ENCODE measurements around the gene ART4. TPM values are rescaled to one million over a fixed set of nuclear protein-coding genes. Genes with fewer than 3 reads are reported as not detected.

ART4 gene
- total and polyA plus RNA-seq, 4 donors, result 5.6 to 50.8 (median 11.1) TPM

GRCh38 chr12:14836336-14837210 is 6.8 kb downstream of the ART4 start:
- Histone ChIP-seq H3K27ac (ENCODE audit: low read depth in 1 of 2, low read length in 2 of 2) (peak overlapping the region in 1 of 2 donors; percentile 36), H3K4me1 (ENCODE audit: control insufficient read depth in 1 of 2, insufficient read depth in 2 of 2, low read length in 2 of 2) (peaks cover 3 to 6% of the 10 kb centered on the region in 2 donors), H3K9me3 (ENCODE audit: control insufficient read depth, low read length) (no peaks in the 10 kb centered on the region), H3K36me3 (ENCODE audit: control insufficient read depth in 1 of 2, insufficient read depth in 2 of 2, low read length in 1 of 2) (peaks cover 0 to 2% of the 10 kb centered on the region in 2 donors), H3K4me3 (ENCODE audit: low read length in 2 of 2) (no peak overlapping the region), H3K27me3 (ENCODE audit: control insufficient read depth in 1 of 2, insufficient read depth in 2 of 2, low read length in 1 of 2) (no peaks in the 10 kb centered on the region)
- 64 to 68% methylated on average over 7 of the region's 7 CpGs for WGBS, 2 donors
- ATAC-seq (ENCODE audit: low FRiP score) (peak; percentile 84), DNase-seq (no peak)
- intact Hi-C loops (cut with DNase I), result no loop called here

GRCh38 chr12:14834509-14834908 is 8.8 kb downstream of the ART4 start:
- intact Hi-C loops (cut with DNase I), result no loop called here
- H3K9me3 ChIP-seq (ENCODE audit: control insufficient read depth, low read length), result no peaks in the 10 kb centered on the region
- H3K36me3 ChIP-seq (ENCODE audit: control insufficient read depth in 1 of 2, insufficient read depth in 2 of 2, low read length in 1 of 2), result peaks cover 0 to 2% of the 10 kb centered on the region in 2 donors
- DNase-seq, result no peak
- peaks cover 3% of the 10 kb centered on the region in 2 donors for H3K4me1 ChIP-seq (ENCODE audit: control insufficient read depth in 1 of 2, insufficient read depth in 2 of 2, low read length in 2 of 2)
- H3K27ac ChIP-seq (ENCODE audit: low read depth in 1 of 2, low read length in 2 of 2), result no peak overlapping the region
- no peak for ATAC-seq (ENCODE audit: low FRiP score)
- H3K4me3 ChIP-seq (ENCODE audit: low read length in 2 of 2), result no peak overlapping the region
- H3K27me3 ChIP-seq (ENCODE audit: control insufficient read depth in 1 of 2, insufficient read depth in 2 of 2, low read length in 1 of 2), result no peaks in the 10 kb centered on the region

DNA sequence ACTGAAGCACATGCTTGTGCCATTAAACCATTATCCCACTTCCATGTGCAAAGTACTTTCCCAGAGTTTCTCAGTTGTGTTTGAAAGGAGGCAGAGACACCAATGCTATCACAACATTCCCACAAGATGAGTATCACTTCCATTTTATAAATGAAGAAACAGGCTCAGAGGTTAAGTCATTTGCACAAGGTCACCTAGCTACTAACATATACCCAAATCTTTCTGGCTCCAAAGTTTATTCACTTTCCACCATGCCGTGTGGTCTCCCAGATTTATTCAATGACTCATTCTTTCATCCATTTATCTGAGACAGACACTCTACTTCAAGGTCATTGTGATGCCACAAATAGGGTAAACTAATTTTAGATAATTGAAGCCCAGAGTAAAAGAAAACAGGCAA is 9.4 kb downstream of the ART4 start:
- Histone ChIP-seq H3K4me1 (ENCODE audit: control insufficient read depth in 1 of 2, insufficient read depth in 2 of 2, low read length in 2 of 2) (peaks cover 3% of the 10 kb centered on the region in 2 donors), H3K36me3 (ENCODE audit: control insufficient read depth in 1 of 2, insufficient read depth in 2 of 2, low read length in 1 of 2) (peaks cover 0 to 2% of the 10 kb centered on the region in 2 donors), H3K27me3 (ENCODE audit: control insufficient read depth in 1 of 2, insufficient read depth in 2 of 2, low read length in 1 of 2) (no peaks in the 10 kb centered on the region), H3K9me3 (ENCODE audit: control insufficient read depth, low read length) (no peaks in the 10 kb centered on the region), H3K27ac (ENCODE audit: low read depth in 1 of 2, low read length in 2 of 2) (no peak overlapping the region), H3K4me3 (ENCODE audit: low read length in 2 of 2) (no peak overlapping the region)
- 32 to 47% methylated on average over 1 of the region's 1 CpG for WGBS, 2 donors
- intact Hi-C loops (cut with DNase I), result no loop called here
- ATAC-seq (ENCODE audit: low FRiP score), result no peak
- DNase-seq, result no peak

DNA sequence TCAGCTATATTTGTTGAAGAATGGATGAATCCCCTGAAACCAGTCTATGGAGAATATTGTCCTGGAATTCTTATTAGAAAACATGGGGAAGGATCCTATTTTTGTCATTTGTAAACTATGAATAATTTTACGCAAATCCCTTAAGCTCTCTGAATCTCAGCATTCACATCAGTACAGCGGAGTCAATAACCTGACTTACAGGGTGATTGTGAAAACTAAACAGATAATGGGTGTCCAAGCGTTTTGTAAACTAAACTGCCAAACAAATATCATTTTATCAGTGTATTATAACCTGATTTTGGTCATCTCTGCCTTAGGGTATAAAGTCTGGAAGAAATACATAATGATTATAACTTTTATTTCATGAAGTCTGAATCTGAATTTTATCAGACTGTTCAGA is 10.0 kb downstream of the ART4 start:
- H3K9me3 ChIP-seq (ENCODE audit: control insufficient read depth, low read length), result no peaks in the 10 kb centered on the region
- DNase-seq, result no peak
- 91 to 93% methylated on average over 3 of the region's 3 CpGs for WGBS, 2 donors
- H3K4me3 ChIP-seq (ENCODE audit: low read length in 2 of 2), result no peak overlapping the region
- intact Hi-C loops (cut with DNase I), result no loop called here
- peaks cover 3% of the 10 kb centered on the region in 2 donors for H3K4me1 ChIP-seq (ENCODE audit: control insufficient read depth in 1 of 2, insufficient read depth in 2 of 2, low read length in 2 of 2)
- H3K27ac ChIP-seq (ENCODE audit: low read depth in 1 of 2, low read length in 2 of 2), result no peak overlapping the region
- H3K27me3 ChIP-seq (ENCODE audit: control insufficient read depth in 1 of 2, insufficient read depth in 2 of 2, low read length in 1 of 2), result no peaks in the 10 kb centered on the region
- peaks cover 0 to 2% of the 10 kb centered on the region in 2 donors for H3K36me3 ChIP-seq (ENCODE audit: control insufficient read depth in 1 of 2, insufficient read depth in 2 of 2, low read length in 1 of 2)
- no peak for ATAC-seq (ENCODE audit: low FRiP score)

DNA sequence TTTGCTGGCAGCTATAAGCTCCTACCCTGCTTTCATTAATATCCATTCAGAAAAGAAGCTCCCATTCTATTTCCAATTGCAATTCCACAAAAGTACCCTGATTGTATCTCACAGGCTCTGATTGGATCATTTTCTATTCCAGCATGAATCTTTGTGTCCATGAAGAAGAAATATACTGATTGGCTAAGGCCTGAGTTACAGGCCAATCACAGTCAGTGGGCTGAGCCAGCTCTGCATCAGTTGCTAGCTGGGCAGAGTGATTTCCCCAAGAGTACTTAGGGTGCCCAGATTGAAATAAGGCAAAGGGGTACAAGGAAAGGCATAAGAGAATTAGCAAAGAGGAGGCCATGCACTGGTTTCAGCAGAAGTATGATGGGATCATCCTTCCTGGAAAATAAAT is 14.4 kb downstream of the ART4 start:
- H3K9me3 ChIP-seq (ENCODE audit: control insufficient read depth, low read length), result no peaks in the 10 kb centered on the region
- no peak for ATAC-seq (ENCODE audit: low FRiP score)
- no peaks in the 10 kb centered on the region for H3K27me3 ChIP-seq (ENCODE audit: control insufficient read depth in 1 of 2, insufficient read depth in 2 of 2, low read length in 1 of 2)
- no peak overlapping the region for H3K27ac ChIP-seq (ENCODE audit: low read depth in 1 of 2, low read length in 2 of 2)
- DNase-seq, result no peak
- H3K36me3 ChIP-seq (ENCODE audit: control insufficient read depth in 1 of 2, insufficient read depth in 2 of 2, low read length in 1 of 2), result no peaks in the 10 kb centered on the region
- no peak overlapping the region for H3K4me3 ChIP-seq (ENCODE audit: low read length in 2 of 2)
- intact Hi-C loops (cut with DNase I), result no loop called here
- peaks cover 0 to 3% of the 10 kb centered on the region in 2 donors for H3K4me1 ChIP-seq (ENCODE audit: control insufficient read depth in 1 of 2, insufficient read depth in 2 of 2, low read length in 2 of 2)

- Histone ChIP-seq H3K36me3 (ENCODE audit: control insufficient read depth in 1 of 2, insufficient read depth in 2 of 2, low read length in 1 of 2) (no peaks in the 10 kb centered on the region), H3K4me3 (ENCODE audit: low read length in 2 of 2) (no peak overlapping the region), H3K27me3 (ENCODE audit: control insufficient read depth in 1 of 2, insufficient read depth in 2 of 2, low read length in 1 of 2) (peaks cover 0 to 1% of the 10 kb centered on the region in 2 donors), H3K9me3 (ENCODE audit: control insufficient read depth, low read length) (no peaks in the 10 kb centered on the region), H3K27ac (ENCODE audit: low read depth in 1 of 2, low read length in 2 of 2) (no peak overlapping the region), H3K4me1 (ENCODE audit: control insufficient read depth in 1 of 2, insufficient read depth in 2 of 2, low read length in 2 of 2) (peaks cover 0 to 3% of the 10 kb centered on the region in 2 donors)
- WGBS, 2 donors, result 97 to 98% methylated on average over 2 of the region's 2 CpGs
- DNase-seq (no peak), ATAC-seq (ENCODE audit: low FRiP score) (no peak)
- intact Hi-C loops (cut with DNase I), result no loop called here
These were observed 16.3 kb downstream of the ART4 start for GRCh38 chr12:14827043-14827442.

DNA sequence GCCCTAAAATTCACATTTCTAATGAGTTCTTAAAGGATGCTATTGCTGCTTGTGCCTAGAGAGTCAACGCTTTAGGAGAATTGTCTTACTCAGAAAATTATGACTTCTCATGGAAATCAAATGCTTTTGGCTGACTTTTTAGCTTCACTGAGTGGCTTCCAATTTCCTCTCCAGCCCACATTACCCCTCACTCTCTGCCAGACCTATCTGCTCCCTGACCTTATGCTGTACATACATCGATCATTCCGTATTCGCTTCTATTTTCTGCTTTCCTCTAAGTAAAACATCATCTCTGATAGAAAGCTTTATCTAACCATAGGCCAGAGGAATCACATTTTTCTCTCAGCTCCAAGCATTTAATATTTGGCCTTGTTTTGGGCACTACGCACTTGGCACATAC is 16.8 kb downstream of the ART4 start:
- H3K9me3 ChIP-seq (ENCODE audit: control insufficient read depth, low read length), result no peaks in the 10 kb centered on the region
- DNase-seq, result no peak
- 40 to 42% methylated on average over 5 of the region's 5 CpGs for WGBS, 2 donors
- H3K27ac ChIP-seq (ENCODE audit: low read depth in 1 of 2, low read length in 2 of 2), result peak overlapping the region in 1 of 2 donors; percentile 22
- H3K36me3 ChIP-seq (ENCODE audit: control insufficient read depth in 1 of 2, insufficient read depth in 2 of 2, low read length in 1 of 2), result no peaks in the 10 kb centered on the region
- H3K27me3 ChIP-seq (ENCODE audit: control insufficient read depth in 1 of 2, insufficient read depth in 2 of 2, low read length in 1 of 2), result peaks cover 0 to 1% of the 10 kb centered on the region in 2 donors
- peak; percentile 36 for ATAC-seq (ENCODE audit: low FRiP score)
- H3K4me1 ChIP-seq (ENCODE audit: control insufficient read depth in 1 of 2, insufficient read depth in 2 of 2, low read length in 2 of 2), result no peaks in the 10 kb centered on the region
- H3K4me3 ChIP-seq (ENCODE audit: low read length in 2 of 2), result no peak overlapping the region
- intact Hi-C loops (cut with DNase I), result no loop called here

DNA sequence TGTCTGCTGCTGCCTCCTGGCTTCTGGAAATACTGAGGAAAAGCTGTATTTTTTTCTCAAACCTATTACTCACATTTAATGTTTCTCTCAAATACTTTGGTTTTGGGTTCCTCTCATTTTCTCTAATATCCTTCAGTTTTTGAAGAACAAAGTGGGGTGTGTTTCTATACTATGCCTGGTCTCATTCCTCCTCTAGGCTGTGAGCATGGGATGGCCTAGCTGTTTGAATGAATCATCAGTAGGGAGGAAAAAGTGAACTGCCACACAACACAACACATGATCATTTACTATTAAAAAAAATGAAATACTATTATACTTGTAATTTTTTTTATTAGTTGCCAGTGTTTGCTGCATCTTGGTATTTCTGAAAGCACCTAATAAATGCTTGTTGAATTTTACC is 18.1 kb downstream of the ART4 start:
- H3K4me3 ChIP-seq (ENCODE audit: low read length in 2 of 2), result no peak overlapping the region
- ATAC-seq (ENCODE audit: low FRiP score) (no peak), DNase-seq (no peak)
- H3K9me3 ChIP-seq (ENCODE audit: control insufficient read depth, low read length), result no peaks in the 10 kb centered on the region
- intact Hi-C loops (cut with DNase I), result no loop called here
- peaks cover 0 to 1% of the 10 kb centered on the region in 2 donors for H3K27me3 ChIP-seq (ENCODE audit: control insufficient read depth in 1 of 2, insufficient read depth in 2 of 2, low read length in 1 of 2)
- H3K4me1 ChIP-seq (ENCODE audit: control insufficient read depth in 1 of 2, insufficient read depth in 2 of 2, low read length in 2 of 2), result no peaks in the 10 kb centered on the region
- H3K36me3 ChIP-seq (ENCODE audit: control insufficient read depth in 1 of 2, insufficient read depth in 2 of 2, low read length in 1 of 2), result no peaks in the 10 kb centered on the region
- H3K27ac ChIP-seq (ENCODE audit: low read depth in 1 of 2, low read length in 2 of 2), result no peak overlapping the region

DNA sequence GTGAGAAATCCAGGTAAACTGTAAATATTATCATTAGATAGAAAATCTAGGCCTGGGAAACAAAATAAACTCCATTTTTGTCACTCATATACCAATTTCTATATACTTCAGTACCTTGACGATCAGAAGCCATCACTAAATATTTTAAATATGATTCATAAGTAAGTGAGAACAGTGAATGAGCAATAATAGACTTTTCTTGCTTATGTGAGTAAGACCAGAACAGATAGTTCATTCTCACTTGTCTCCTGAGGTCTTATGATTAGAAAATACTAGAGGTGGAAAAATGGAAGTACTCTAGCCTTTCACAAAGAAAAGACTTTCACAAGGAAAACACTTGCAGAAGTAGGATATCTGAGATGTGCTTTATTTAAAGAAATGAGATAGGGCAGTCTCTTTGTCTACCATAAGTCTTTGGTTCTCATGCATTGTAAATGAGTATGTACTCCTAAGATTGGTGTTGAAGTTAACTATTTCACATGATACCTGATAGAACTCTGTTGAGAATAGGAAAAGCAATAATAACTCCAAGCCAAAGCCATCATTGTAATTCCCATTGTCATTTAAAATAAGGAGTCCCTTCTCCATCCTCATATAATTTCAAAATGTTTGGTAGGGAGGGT is 19.2 kb downstream of the ART4 start:
- WGBS, 2 donors, result 80 to 84% methylated on average over 1 of the region's 1 CpG

More for the DNA sequence above, 19.2 kb downstream of the ART4 start:
- H3K4me1 ChIP-seq (ENCODE audit: control insufficient read depth in 1 of 2, insufficient read depth in 2 of 2, low read length in 2 of 2), result no peaks in the 10 kb centered on the region
- H3K27me3 ChIP-seq (ENCODE audit: control insufficient read depth in 1 of 2, insufficient read depth in 2 of 2, low read length in 1 of 2), result peaks cover 0 to 1% of the 10 kb centered on the region in 2 donors
- H3K36me3 ChIP-seq (ENCODE audit: control insufficient read depth in 1 of 2, insufficient read depth in 2 of 2, low read length in 1 of 2), result no peaks in the 10 kb centered on the region
- no peak overlapping the region for H3K27ac ChIP-seq (ENCODE audit: low read depth in 1 of 2, low read length in 2 of 2)
- H3K4me3 ChIP-seq (ENCODE audit: low read length in 2 of 2), result no peak overlapping the region
- intact Hi-C loops (cut with DNase I), result no loop called here
- no peak for DNase-seq
- ATAC-seq (ENCODE audit: low FRiP score), result no peak
- H3K9me3 ChIP-seq (ENCODE audit: control insufficient read depth, low read length), result no peaks in the 10 kb centered on the region

Measured in aorta (tissue), 5 donors.